ENCODE measurements around the gene CYBC1.

- TF ChIP-seq, protein P1, sequence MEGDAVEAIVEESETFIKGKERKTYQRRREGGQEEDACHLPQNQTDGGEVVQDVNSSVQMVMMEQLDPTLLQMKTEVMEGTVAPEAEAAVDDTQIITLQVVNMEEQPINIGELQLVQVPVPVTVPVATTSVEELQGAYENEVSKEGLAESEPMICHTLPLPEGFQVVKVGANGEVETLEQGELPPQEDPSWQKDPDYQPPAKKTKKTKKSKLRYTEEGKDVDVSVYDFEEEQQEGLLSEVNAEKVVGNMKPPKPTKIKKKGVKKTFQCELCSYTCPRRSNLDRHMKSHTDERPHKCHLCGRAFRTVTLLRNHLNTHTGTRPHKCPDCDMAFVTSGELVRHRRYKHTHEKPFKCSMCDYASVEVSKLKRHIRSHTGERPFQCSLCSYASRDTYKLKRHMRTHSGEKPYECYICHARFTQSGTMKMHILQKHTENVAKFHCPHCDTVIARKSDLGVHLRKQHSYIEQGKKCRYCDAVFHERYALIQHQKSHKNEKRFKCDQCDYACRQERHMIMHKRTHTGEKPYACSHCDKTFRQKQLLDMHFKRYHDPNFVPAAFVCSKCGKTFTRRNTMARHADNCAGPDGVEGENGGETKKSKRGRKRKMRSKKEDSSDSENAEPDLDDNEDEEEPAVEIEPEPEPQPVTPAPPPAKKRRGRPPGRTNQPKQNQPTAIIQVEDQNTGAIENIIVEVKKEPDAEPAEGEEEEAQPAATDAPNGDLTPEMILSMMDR (IDR thresholded peaks at IDR 0.05 in 8 of 11, conservative IDR thresholded peaks at IDR 0.05 in 3 of 11) = no peak
- no peak for TF ChIP-seq POLR2AphosphoS5 (IDR thresholded peaks at IDR 0.05)
These were observed 31.0 kb downstream of the CYBC1 start for GRCh38 chr17:82419540-82419939.

All from spleen (tissue), 7 donors.